OCI-LY1 (cell line): ENCODE results near the gene MYO19.

Experiments
- H2AFZ ChIP-seq: fragments of 200-600 bp; sonication (generic), shearing (Covaris generic); 2 replicates; pipeline ENCODE4 v1.6.0; 2014; ENCODE audit warnings: antibody characterized with exemption, mild to moderate bottlenecking, low read length
- H3F3A ChIP-seq: fragments of 200-600 bp; sonication (generic), shearing (Covaris generic); 2 replicates; pipeline ENCODE4 v1.6.0; 2014; ENCODE audit warnings: mild to moderate bottlenecking, antibody characterized with exemption, low read length, moderate library complexity; ENCODE audit not compliant: insufficient read depth
- H3K27ac ChIP-seq: fragments of 200-600 bp; sonication (generic); 2 replicates; pipeline ENCODE4 v1.5.1; 2014; ENCODE audit warnings: low read length, mixed run types, mild to moderate bottlenecking, low read depth; ENCODE audit not compliant: poor library complexity, severe bottlenecking
- H3K27me3 ChIP-seq: fragments of 200-600 bp; sonication (generic); 2 replicates; pipeline ENCODE4 v1.6.0; 2014; ENCODE audit warnings: antibody characterized with exemption, mild to moderate bottlenecking, low read length, moderate library complexity; ENCODE audit not compliant: insufficient read depth
- H3K36me3 ChIP-seq: fragments of 200-600 bp; sonication (generic); 2 replicates; pipeline ENCODE4 v1.6.1; 2014; ENCODE audit warnings: mild to moderate bottlenecking, antibody characterized with exemption, low read length, moderate library complexity, mixed read lengths; ENCODE audit not compliant: insufficient read depth
- H3K4me1 ChIP-seq: fragments of 200-600 bp; sonication (generic); 2 replicates; pipeline ENCODE4 v1.5.1; 2014; ENCODE audit warnings: mild to moderate bottlenecking, low read length, moderate library complexity; ENCODE audit not compliant: insufficient read depth, severe bottlenecking
- H3K4me2 ChIP-seq: fragments of 200-600 bp; sonication (generic), shearing (Covaris generic); 2 replicates; pipeline ENCODE4 v1.6.1; 2014; ENCODE audit warnings: low read length
- H3K4me3 ChIP-seq: fragments of 200-600 bp; sonication (generic); 2 replicates; pipeline ENCODE4 v1.5.1; 2014; ENCODE audit warnings: low read length, low read depth, mild to moderate bottlenecking, mixed read lengths; ENCODE audit not compliant: poor library complexity, severe bottlenecking
- H3K79me2 ChIP-seq: fragments of 200-600 bp; shearing (Covaris generic); 2 replicates; pipeline ENCODE4 v1.6.1; 2016; ENCODE audit warnings: mixed run types, low read length, mixed read lengths; ENCODE audit not compliant: insufficient read depth
- H3K9ac ChIP-seq: fragments of 200-600 bp; sonication (generic), shearing (Covaris generic); 2 replicates; pipeline ENCODE4 v1.6.1; 2014; ENCODE audit warnings: mild to moderate bottlenecking, low read length, mixed read lengths
- H3K9me2 ChIP-seq: fragments of 200-600 bp; sonication (generic), shearing (Covaris generic); 2 replicates; pipeline ENCODE4 v1.6.1; 2014; ENCODE audit warnings: low read depth, mild to moderate bottlenecking, low read length, mixed read lengths
- H3K9me3 ChIP-seq: fragments of 200-600 bp; shearing (Covaris generic); 2 replicates; pipeline ENCODE4 v1.6.1; 2014; ENCODE audit warnings: low read length, mixed read lengths
- H4K20me1 ChIP-seq: fragments of 200-600 bp; sonication (generic), shearing (Covaris generic); 2 replicates; pipeline ENCODE4 v1.6.0; 2016; ENCODE audit warnings: mild to moderate bottlenecking, low read length; ENCODE audit not compliant: insufficient read depth
- EZH2 ChIP-seq: fragments of 200-600 bp; sonication (generic), shearing (Covaris generic); IDR thresholded peaks from 2 replicates; pipeline ENCODE4 v1.8.0; 2017; ENCODE audit warnings: borderline replicate concordance, mixed run types, mild to moderate bottlenecking, antibody characterized with exemption, low read length, moderate library complexity, mixed read lengths
- TF ChIP-seq, protein P1 (sequence below): fragments of 200-600 bp; sonication (generic), shearing (Covaris generic); IDR thresholded peaks from 2 replicates; pipeline ENCODE4 v1.5.1; 2017; ENCODE audit warnings: mild to moderate bottlenecking, antibody characterized with exemption, low read length, moderate library complexity, mixed read lengths

Gene MYO19

DNA sequence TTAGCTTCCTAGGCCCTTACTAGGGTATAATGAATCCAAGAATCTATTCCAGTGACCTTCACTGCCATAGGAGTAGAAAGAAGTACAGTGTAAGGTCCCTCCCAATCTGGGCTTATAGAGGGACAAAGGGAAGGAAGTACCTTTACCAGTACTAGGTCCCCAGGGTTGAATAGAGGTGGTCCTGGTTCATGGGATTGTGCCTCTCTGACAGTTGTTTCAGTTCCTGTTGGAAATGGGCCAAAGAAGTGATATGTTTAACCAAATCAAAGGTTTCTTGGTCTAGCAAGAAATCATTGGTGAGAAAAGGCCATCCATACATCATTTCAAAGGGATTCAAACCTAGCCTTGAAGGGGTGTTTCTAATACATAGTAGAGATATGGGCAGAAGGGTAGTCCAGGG lies 64.2 kb downstream of the MYO19 start:
- H3K36me3 ChIP-seq = no peaks in the 10 kb centered on the region
- no peak overlapping the region for H3K9ac ChIP-seq
- no peak overlapping the region for H3K27ac ChIP-seq
- H3K4me2 ChIP-seq = no peak overlapping the region
- H4K20me1 ChIP-seq = no peaks in the 10 kb centered on the region
- no peak overlapping the region for H2AFZ ChIP-seq
- no peaks in the 10 kb centered on the region for H3K79me2 ChIP-seq
- H3K9me2 ChIP-seq = no peaks in the 10 kb centered on the region
- no peaks in the 10 kb centered on the region for H3K4me1 ChIP-seq
- no peaks in the 10 kb centered on the region for H3K9me3 ChIP-seq
- no peaks in the 10 kb centered on the region for H3F3A ChIP-seq
- no peak overlapping the region for H3K4me3 ChIP-seq
- H3K27me3 ChIP-seq = peaks cover 6% of the 10 kb centered on the region; the same call in 1 of the 2 replicates
- no peak for TF ChIP-seq EZH2
- TF ChIP-seq, protein P1, sequence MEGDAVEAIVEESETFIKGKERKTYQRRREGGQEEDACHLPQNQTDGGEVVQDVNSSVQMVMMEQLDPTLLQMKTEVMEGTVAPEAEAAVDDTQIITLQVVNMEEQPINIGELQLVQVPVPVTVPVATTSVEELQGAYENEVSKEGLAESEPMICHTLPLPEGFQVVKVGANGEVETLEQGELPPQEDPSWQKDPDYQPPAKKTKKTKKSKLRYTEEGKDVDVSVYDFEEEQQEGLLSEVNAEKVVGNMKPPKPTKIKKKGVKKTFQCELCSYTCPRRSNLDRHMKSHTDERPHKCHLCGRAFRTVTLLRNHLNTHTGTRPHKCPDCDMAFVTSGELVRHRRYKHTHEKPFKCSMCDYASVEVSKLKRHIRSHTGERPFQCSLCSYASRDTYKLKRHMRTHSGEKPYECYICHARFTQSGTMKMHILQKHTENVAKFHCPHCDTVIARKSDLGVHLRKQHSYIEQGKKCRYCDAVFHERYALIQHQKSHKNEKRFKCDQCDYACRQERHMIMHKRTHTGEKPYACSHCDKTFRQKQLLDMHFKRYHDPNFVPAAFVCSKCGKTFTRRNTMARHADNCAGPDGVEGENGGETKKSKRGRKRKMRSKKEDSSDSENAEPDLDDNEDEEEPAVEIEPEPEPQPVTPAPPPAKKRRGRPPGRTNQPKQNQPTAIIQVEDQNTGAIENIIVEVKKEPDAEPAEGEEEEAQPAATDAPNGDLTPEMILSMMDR = no peak

DNA sequence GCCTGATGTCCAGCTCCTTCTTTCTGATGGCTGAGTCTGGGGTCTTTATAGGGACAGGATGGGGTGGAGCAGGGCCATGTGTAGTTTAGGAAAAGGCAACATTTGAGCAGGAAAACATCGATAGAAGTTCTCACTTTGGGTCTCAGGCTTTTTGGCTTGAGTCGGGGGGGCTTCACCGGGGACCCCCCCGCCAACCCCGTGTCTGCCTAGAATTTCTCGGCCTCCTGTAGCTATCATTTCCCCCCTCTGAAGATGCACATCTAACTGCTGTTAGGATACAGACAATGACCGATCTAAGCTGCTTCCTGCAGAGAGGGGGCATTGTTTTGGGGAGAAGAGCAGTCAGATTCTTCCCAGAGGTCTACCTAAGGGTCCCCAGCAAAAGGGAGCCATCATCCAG lies 64.9 kb downstream of the MYO19 start:
- Histone ChIP-seq H3K4me1 (no peaks in the 10 kb centered on the region), H3K4me3 (no peak overlapping the region), H3K79me2 (no peaks in the 10 kb centered on the region), H3F3A (no peaks in the 10 kb centered on the region), H3K4me2 (no peak overlapping the region), H3K36me3 (no peaks in the 10 kb centered on the region), H3K9me3 (no peaks in the 10 kb centered on the region), H2AFZ (no peak overlapping the region), H3K9me2 (no peaks in the 10 kb centered on the region), H3K27ac (no peak overlapping the region), H4K20me1 (no peaks in the 10 kb centered on the region), H3K9ac (no peak overlapping the region), H3K27me3 (0 out of 2 replicates have a peak, but pooled peaks cover 4% of the 10 kb centered on the region)
- no peak for TF ChIP-seq EZH2

DNA sequence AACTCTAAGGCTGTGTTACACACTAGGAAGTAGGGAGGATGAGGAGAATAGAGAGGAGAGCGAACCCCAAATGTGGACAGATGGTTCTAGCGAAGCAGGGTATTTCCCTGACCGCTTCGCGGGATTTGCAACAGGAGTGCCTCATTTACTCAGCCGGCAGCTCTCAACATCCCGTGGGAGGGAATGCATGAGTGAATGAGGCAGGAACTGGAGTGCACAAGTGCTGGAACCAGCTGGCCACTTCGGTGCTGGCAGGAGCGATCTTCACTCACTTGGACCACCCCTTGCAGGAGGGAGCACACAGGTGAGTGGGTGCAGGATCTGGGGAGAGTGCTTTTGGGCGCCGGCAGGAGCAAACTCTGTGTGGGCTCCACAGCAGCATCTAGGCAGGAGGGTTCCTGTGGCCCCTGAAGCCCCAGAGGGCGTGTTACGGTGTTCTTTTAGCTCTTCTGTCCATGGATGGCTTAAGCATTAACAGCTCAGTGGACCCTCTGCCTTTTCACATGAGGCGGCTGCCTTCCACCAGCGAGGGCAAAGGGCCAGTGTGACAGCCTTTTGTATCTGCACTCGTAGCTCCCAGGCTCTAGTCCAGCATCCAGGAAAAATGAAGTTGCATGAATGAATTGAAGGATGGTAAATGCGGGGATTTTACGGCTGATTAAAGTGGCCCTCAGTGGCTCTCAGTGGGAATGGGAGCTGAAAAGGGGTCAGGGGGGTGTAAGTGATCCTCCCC lies 65.6 kb downstream of the MYO19 start:
- Histone ChIP-seq H3K9me3 (no peaks in the 10 kb centered on the region), H3K4me1 (no peaks in the 10 kb centered on the region), H3K4me3 (no peak overlapping the region), H3F3A (no peaks in the 10 kb centered on the region), H3K9ac (no peak overlapping the region), H3K79me2 (no peaks in the 10 kb centered on the region), H2AFZ (no peak overlapping the region), H3K27ac (no peak overlapping the region), H3K4me2 (no peak overlapping the region), H3K27me3 (0 out of 2 replicates have a peak, but pooled peaks cover 4% of the 10 kb centered on the region), H3K36me3 (no peaks in the 10 kb centered on the region), H4K20me1 (no peaks in the 10 kb centered on the region), H3K9me2 (no peaks in the 10 kb centered on the region)
- no peak for TF ChIP-seq EZH2
- TF ChIP-seq, protein P1 = no peak

DNA sequence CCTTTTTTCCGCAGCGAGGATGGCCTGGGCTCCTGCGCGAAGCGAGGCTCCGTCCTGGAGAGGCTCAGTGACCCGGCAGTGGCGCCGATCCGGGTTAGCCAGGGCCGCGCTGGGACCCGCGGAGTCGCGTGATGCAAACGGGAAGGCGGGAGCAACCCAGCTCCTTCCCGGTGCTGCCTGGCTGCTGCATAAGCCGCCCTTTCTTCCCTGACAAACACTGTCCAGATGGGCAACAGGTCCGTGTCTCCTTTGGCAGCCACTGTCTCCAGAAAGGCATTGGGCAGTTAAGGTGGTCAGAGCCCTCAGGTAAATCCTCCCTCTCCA lies 69.9 kb downstream of the MYO19 start:
- no peak overlapping the region for H3K4me2 ChIP-seq
- H3K9ac ChIP-seq = no peak overlapping the region
- no peaks in the 10 kb centered on the region for H4K20me1 ChIP-seq
- peaks cover 9% of the 10 kb centered on the region; the same call in 1 of the 2 replicates for H3K27me3 ChIP-seq
- H3K4me1 ChIP-seq = no peaks in the 10 kb centered on the region
- H3K27ac ChIP-seq = no peak overlapping the region
- TF ChIP-seq, protein P1 = no peak
- no peak for TF ChIP-seq EZH2
- H2AFZ ChIP-seq = no peak overlapping the region
- H3K9me2 ChIP-seq = no peaks in the 10 kb centered on the region
- no peak overlapping the region for H3K4me3 ChIP-seq
- H3K9me3 ChIP-seq = no peaks in the 10 kb centered on the region
- H3F3A ChIP-seq = no peaks in the 10 kb centered on the region
- no peaks in the 10 kb centered on the region for H3K79me2 ChIP-seq
- no peaks in the 10 kb centered on the region for H3K36me3 ChIP-seq
